ENCODE results near the gene PKNOX2. TPM values are rescaled to one million over a fixed set of nuclear protein-coding genes. Genes with fewer than 3 reads are reported as not detected.

Gene PKNOX2
- total RNA-seq, 4 donors from 2014 or later: 0.83 to 4.1 (median 2.5) TPM

- 72% methylated on average over 2 of the region's 2 CpGs for WGBS
- Histone ChIP-seq H3K4me1 (peaks cover 0 to 16% (median 8%) of the 10 kb centered on the region in 4 donors), H3K27me3 (peaks cover 0 to 13% (median 2%) of the 10 kb centered on the region in 4 donors), H3K9me3 (no peaks in the 10 kb centered on the region), H3K27ac (replicated peaks in 1 of 4) (no peak overlapping the region), H3K36me3 (peaks cover 0 to 4% (median 0%) of the 10 kb centered on the region in 4 donors), H3K4me3 (no peak overlapping the region)
- DNase-seq (ENCODE audit: extremely low spot score): no peak
- TF ChIP-seq EP300 (IDR thresholded peaks at IDR 0.05) (no peak), POLR2A (IDR thresholded peaks at IDR 0.05; ENCODE audit: low read depth) (no peak), POLR2AphosphoS5 (IDR thresholded peaks at IDR 0.05) (no peak)
- TF ChIP-seq, protein P1, sequence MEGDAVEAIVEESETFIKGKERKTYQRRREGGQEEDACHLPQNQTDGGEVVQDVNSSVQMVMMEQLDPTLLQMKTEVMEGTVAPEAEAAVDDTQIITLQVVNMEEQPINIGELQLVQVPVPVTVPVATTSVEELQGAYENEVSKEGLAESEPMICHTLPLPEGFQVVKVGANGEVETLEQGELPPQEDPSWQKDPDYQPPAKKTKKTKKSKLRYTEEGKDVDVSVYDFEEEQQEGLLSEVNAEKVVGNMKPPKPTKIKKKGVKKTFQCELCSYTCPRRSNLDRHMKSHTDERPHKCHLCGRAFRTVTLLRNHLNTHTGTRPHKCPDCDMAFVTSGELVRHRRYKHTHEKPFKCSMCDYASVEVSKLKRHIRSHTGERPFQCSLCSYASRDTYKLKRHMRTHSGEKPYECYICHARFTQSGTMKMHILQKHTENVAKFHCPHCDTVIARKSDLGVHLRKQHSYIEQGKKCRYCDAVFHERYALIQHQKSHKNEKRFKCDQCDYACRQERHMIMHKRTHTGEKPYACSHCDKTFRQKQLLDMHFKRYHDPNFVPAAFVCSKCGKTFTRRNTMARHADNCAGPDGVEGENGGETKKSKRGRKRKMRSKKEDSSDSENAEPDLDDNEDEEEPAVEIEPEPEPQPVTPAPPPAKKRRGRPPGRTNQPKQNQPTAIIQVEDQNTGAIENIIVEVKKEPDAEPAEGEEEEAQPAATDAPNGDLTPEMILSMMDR (IDR thresholded peaks at IDR 0.05): no peak
- intact Hi-C loops (cut with DNase I): loop anchor here (5.0 kb wide), 1 partner anchor 245 kb away; the partner anchor contains the start of gene PKNOX2
Measured at GRCh38 chr11:125407046-125407445, 242.5 kb downstream of the PKNOX2 start.

- TF ChIP-seq POLR2AphosphoS5 (IDR thresholded peaks at IDR 0.05) (no peak), POLR2A (IDR thresholded peaks at IDR 0.05; ENCODE audit: low read depth) (no peak), EP300 (IDR thresholded peaks at IDR 0.05) (no peak)
- TF ChIP-seq, protein P1 (IDR thresholded peaks at IDR 0.05): no peak
- Histone ChIP-seq H3K4me1 (peaks cover 0 to 16% (median 8%) of the 10 kb centered on the region in 4 donors), H3K27me3 (peaks cover 0 to 13% (median 2%) of the 10 kb centered on the region in 4 donors), H3K36me3 (peaks cover 0 to 6% (median 0%) of the 10 kb centered on the region in 4 donors), H3K9me3 (no peaks in the 10 kb centered on the region), H3K27ac (replicated peaks in 1 of 4) (no peak overlapping the region), H3K4me3 (no peak overlapping the region)
- intact Hi-C loops (cut with DNase I): loop anchor here (5.0 kb wide), 1 partner anchor 246 kb away; the partner anchor contains the start of gene PKNOX2
- no peak for DNase-seq (ENCODE audit: extremely low spot score)
- WGBS: 83% methylated on average over 5 of the region's 12 CpGs
Measured at GRCh38 chr11:125408311-125408711, 243.8 kb downstream of the PKNOX2 start.

DNA sequence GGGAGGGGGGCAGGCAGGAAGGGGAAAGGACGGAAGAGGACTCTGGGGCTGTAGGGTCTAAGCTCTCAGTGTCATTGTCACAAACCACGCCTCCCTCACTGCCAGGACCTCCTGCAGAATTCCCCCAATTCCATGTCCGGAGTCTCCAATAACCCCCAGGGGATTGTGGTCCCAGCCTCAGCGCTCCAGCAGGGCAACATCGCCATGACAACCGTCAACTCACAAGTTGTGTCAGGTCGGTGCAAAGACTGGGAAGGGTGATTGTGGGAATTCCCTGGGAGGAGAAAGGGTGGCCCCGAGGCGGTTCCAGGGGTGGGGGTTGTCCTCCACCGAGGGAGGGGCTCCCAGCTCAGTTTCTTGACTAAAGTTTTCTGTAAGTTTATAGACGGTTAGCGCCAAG, 245.5 kb downstream of the PKNOX2 start:
- H3K27ac ChIP-seq (replicated peaks in 1 of 4): no peak overlapping the region
- DNase-seq (ENCODE audit: extremely low spot score): no peak
- H3K9me3 ChIP-seq: no peaks in the 10 kb centered on the region
- peaks cover 0 to 6% (median 0%) of the 10 kb centered on the region in 4 donors for H3K36me3 ChIP-seq
- peaks cover 0 to 3% (median under 1%) of the 10 kb centered on the region in 4 donors for H3K4me1 ChIP-seq
- 65% methylated on average over 12 of the region's 12 CpGs for WGBS
- no peak overlapping the region for H3K4me3 ChIP-seq
- H3K27me3 ChIP-seq: peaks cover 0 to 13% (median 2%) of the 10 kb centered on the region in 4 donors
- intact Hi-C loops (cut with DNase I): no loop called here
- TF ChIP-seq, protein P1 (IDR thresholded peaks at IDR 0.05): no peak
- TF ChIP-seq POLR2AphosphoS5 (IDR thresholded peaks at IDR 0.05) (no peak), EP300 (IDR thresholded peaks at IDR 0.05) (no peak), POLR2A (IDR thresholded peaks at IDR 0.05; ENCODE audit: low read depth) (no peak)

DNA sequence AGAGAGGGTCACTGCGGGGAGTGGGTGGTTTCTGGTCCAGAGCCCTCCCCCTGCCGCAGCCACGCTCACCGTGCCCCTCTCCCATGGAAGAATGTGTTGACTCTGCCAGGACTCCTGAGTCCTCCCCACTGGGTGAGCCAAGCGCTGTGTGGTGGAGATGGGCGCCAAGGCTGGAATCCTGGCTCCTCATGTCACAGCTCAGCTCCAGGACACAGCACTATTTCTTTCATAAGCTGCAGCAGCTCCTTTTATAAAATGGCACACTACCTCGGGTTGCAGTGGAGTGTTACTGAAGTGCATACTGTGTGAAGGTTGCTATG, 247.6 kb downstream of the PKNOX2 start:
- Histone ChIP-seq H3K9me3 (no peaks in the 10 kb centered on the region), H3K27ac (replicated peaks in 1 of 4) (no peak overlapping the region), H3K27me3 (peaks cover 0 to 7% (median 0%) of the 10 kb centered on the region in 4 donors), H3K4me1 (no peaks in the 10 kb centered on the region), H3K36me3 (peaks cover 0 to 8% (median 0%) of the 10 kb centered on the region in 4 donors), H3K4me3 (no peak overlapping the region)
- DNase-seq (ENCODE audit: extremely low spot score): no peak
- no CpG with 5 or more reads among the region's 7 CpGs for WGBS
- TF ChIP-seq POLR2AphosphoS5 (IDR thresholded peaks at IDR 0.05) (no peak), POLR2A (IDR thresholded peaks at IDR 0.05; ENCODE audit: low read depth) (no peak), EP300 (IDR thresholded peaks at IDR 0.05) (no peak)
- TF ChIP-seq, protein P1 (IDR thresholded peaks at IDR 0.05): no peak
- intact Hi-C loops (cut with DNase I): no loop called here

DNA sequence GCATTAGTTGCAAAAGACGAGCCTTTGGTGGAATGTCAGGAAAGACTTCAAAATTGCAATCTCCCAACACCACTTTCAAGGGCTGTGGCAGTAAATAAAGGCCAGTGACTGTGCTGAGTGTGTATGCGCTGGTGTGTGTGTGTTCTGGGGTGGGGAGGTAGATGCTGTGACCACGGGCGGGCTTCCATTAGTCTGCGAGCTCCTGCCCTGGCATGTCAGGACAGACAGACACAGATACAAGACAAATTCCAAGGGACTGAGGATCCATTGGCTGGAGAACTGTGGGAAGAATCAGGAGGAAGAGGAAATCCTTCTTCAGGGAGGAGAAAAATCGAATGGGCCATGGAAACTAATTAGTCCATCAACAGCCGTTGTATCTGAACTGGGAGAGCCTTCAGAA, 248.0 kb downstream of the PKNOX2 start:
- no peak overlapping the region for H3K4me3 ChIP-seq

More for the DNA sequence above, 248.0 kb downstream of the PKNOX2 start:
- 81% methylated on average over 7 of the region's 7 CpGs for WGBS
- Histone ChIP-seq H3K27me3 (peaks cover 0 to 7% (median 0%) of the 10 kb centered on the region in 4 donors), H3K27ac (replicated peaks in 1 of 4) (no peak overlapping the region), H3K4me1 (no peaks in the 10 kb centered on the region), H3K36me3 (peaks cover 0 to 12% (median 0%) of the 10 kb centered on the region in 4 donors), H3K9me3 (no peaks in the 10 kb centered on the region)
- no peak for TF ChIP-seq POLR2AphosphoS5 (IDR thresholded peaks at IDR 0.05)
- intact Hi-C loops (cut with DNase I): no loop called here
- DNase-seq (ENCODE audit: extremely low spot score): no peak

Data from esophagus muscularis mucosa (tissue), 4 donors.